SK-N-SH treated with all-trans-retinoic acid at 6 μM for 48 hours (cell line): Measurements from ENCODE around the gene DGKZ.

Source experiments
- ATAC-seq: fragments of 200-7000 bp; cut with Tn5 transposase; 3 replicates; pipeline ENCODE4 v1.9.1; 2020; ENCODE audit warnings: mild to moderate bottlenecking, moderate library complexity
- BACH2 ChIP-seq: fragments of 250-450 bp; sonication (Bioruptor Pico); IDR thresholded peaks from 2 replicates; pipeline ENCODE4 v1.9.0; 2021; ENCODE audit warnings: mild to moderate bottlenecking, borderline replicate concordance
- ESRRG ChIP-seq: fragments of 250-450 bp; sonication (Bioruptor Pico); IDR thresholded peaks from 2 replicates; pipeline ENCODE4 v1.6.1; 2021; ENCODE audit warnings: mild to moderate bottlenecking
- ISL1 ChIP-seq: fragments of 250-450 bp; sonication (Bioruptor Pico); IDR thresholded peaks from 2 replicates; pipeline ENCODE4 v2.1.2; 2022; ENCODE audit warnings: mild to moderate bottlenecking, moderate library complexity
- OSR1 ChIP-seq: fragments of 250-450 bp; sonication (Bioruptor Pico); IDR thresholded peaks from 2 replicates; pipeline ENCODE4 v1.8.0; 2022; ENCODE audit warnings: moderate library complexity, mild to moderate bottlenecking, inconsistent platforms
- PPARA ChIP-seq: fragments of 250-450 bp; sonication (Bioruptor Pico); IDR thresholded peaks from 2 replicates; pipeline ENCODE4 v1.5.0; 2020; ENCODE audit warnings: mild to moderate bottlenecking, borderline replicate concordance
- RARB ChIP-seq: fragments of 250-450 bp; sonication (Bioruptor Pico); IDR thresholded peaks from 2 replicates; pipeline ENCODE4 v1.8.0; 2021; ENCODE audit warnings: mild to moderate bottlenecking, moderate library complexity
- SNAI2 ChIP-seq: fragments of 250-450 bp; sonication (Bioruptor Pico); IDR thresholded peaks from 2 replicates; pipeline ENCODE4 v1.5.0; 2020; ENCODE audit warnings: mild to moderate bottlenecking, moderate library complexity
- TCF4 ChIP-seq: fragments of 250-450 bp; sonication (Bioruptor Pico); IDR thresholded peaks from 2 replicates; pipeline ENCODE4 v1.8.0; 2021; ENCODE audit warnings: mild to moderate bottlenecking, moderate library complexity, borderline replicate concordance
- TOX ChIP-seq: fragments of 250-450 bp; sonication (Bioruptor Pico); IDR thresholded peaks from 2 replicates; pipeline ENCODE4 v1.8.0; 2021; ENCODE audit warnings: mild to moderate bottlenecking, moderate library complexity, borderline replicate concordance
- ZC3H10 ChIP-seq: fragments of 250-450 bp; sonication (Bioruptor Pico); IDR thresholded peaks from 2 replicates; pipeline ENCODE4 v1.5.1; 2021; ENCODE audit warnings: mild to moderate bottlenecking, moderate library complexity
- ZFP3 ChIP-seq: fragments of 250-450 bp; sonication (Bioruptor Pico); IDR thresholded peaks from 2 replicates; pipeline ENCODE4 v1.5.0; 2020; ENCODE audit warnings: mild to moderate bottlenecking, moderate library complexity
- ZFP30 ChIP-seq: fragments of 450-650 bp; formaldehyde crosslinking; IDR thresholded peaks from 2 replicates; pipeline ENCODE4 v1.5.0; 2022; ENCODE audit warnings: mild to moderate bottlenecking, moderate library complexity
- ZNF565 ChIP-seq: fragments of 450-650 bp; formaldehyde crosslinking; conservative IDR thresholded peaks from 2 replicates; pipeline ENCODE4 v1.5.0; 2020; ENCODE audit warnings: low read depth, mild to moderate bottlenecking, moderate library complexity
- ZNF70 ChIP-seq: fragments of 450-650 bp; formaldehyde crosslinking; IDR thresholded peaks from 2 replicates; pipeline ENCODE4 v1.5.0; 2020; ENCODE audit warnings: mild to moderate bottlenecking, moderate library complexity
- TF ChIP-seq, protein P1 (sequence below): fragments of 250-450 bp; sonication (Bioruptor Pico); IDR thresholded peaks from 2 replicates; pipeline ENCODE4 v1.5.0; 2020; ENCODE audit warnings: mild to moderate bottlenecking, moderate library complexity
- TF ChIP-seq, protein P2 (sequence below): fragments of 250-450 bp; sonication (Bioruptor Pico); IDR thresholded peaks from 2 replicates; pipeline ENCODE4 v1.5.1; 2020; ENCODE audit warnings: low read depth, mild to moderate bottlenecking, moderate library complexity
- TF ChIP-seq, protein P3 (sequence below): fragments of 250-450 bp; sonication (Bioruptor Pico); IDR thresholded peaks from 2 replicates; pipeline ENCODE4 v1.5.1; 2021; ENCODE audit warnings: mild to moderate bottlenecking, moderate library complexity
- TF ChIP-seq, protein P4 (sequence below): fragments of 250-450 bp; sonication (Bioruptor Pico); IDR thresholded peaks from 2 replicates; pipeline ENCODE4 v1.8.0; 2021; ENCODE audit warnings: low read depth, mild to moderate bottlenecking, moderate library complexity, borderline replicate concordance
- TF ChIP-seq, protein P5 (sequence below): fragments of 250-450 bp; sonication (Bioruptor Pico); IDR thresholded peaks from 2 replicates; pipeline ENCODE4 v1.8.0; 2020; ENCODE audit warnings: mild to moderate bottlenecking, moderate library complexity, borderline replicate concordance

The DGKZ gene

DNA sequence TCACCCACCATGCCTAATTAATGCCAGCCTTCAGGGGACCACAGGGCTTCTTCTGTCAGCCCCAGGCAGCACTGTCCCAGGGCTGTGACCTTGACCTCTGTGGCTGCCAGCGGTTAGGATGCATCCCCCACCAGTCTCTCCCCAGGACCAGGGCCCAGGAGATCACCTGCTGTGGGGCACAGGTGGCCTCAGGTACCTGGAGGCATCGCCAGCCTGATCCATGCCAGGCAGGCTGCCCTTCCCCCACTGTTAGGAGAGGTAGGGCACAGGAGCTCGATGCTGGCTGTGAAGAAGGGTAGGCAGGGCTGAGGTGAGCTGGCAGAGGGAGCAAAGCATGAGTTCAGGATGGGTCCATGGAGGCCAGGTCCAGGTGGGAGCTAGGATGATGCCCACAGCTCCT lies 17.5 kb downstream of the DGKZ start:
- no peak for TF ChIP-seq ZC3H10
- no peak for TF ChIP-seq ZNF565 (CRISPR knock-in tag)
- no peak for TF ChIP-seq TCF4 (CRISPR knock-in tag)
- TF ChIP-seq, protein P1, sequence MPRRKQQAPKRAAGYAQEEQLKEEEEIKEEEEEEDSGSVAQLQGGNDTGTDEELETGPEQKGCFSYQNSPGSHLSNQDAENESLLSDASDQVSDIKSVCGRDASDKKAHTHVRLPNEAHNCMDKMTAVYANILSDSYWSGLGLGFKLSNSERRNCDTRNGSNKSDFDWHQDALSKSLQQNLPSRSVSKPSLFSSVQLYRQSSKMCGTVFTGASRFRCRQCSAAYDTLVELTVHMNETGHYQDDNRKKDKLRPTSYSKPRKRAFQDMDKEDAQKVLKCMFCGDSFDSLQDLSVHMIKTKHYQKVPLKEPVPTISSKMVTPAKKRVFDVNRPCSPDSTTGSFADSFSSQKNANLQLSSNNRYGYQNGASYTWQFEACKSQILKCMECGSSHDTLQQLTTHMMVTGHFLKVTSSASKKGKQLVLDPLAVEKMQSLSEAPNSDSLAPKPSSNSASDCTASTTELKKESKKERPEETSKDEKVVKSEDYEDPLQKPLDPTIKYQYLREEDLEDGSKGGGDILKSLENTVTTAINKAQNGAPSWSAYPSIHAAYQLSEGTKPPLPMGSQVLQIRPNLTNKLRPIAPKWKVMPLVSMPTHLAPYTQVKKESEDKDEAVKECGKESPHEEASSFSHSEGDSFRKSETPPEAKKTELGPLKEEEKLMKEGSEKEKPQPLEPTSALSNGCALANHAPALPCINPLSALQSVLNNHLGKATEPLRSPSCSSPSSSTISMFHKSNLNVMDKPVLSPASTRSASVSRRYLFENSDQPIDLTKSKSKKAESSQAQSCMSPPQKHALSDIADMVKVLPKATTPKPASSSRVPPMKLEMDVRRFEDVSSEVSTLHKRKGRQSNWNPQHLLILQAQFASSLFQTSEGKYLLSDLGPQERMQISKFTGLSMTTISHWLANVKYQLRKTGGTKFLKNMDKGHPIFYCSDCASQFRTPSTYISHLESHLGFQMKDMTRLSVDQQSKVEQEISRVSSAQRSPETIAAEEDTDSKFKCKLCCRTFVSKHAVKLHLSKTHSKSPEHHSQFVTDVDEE: no peak
- TF ChIP-seq ISL1 (CRISPR knock-in tag): no peak
- TF ChIP-seq ESRRG (CRISPR knock-in tag): no peak
- TF ChIP-seq OSR1 (CRISPR knock-in tag): no peak
- TF ChIP-seq, protein P2, sequence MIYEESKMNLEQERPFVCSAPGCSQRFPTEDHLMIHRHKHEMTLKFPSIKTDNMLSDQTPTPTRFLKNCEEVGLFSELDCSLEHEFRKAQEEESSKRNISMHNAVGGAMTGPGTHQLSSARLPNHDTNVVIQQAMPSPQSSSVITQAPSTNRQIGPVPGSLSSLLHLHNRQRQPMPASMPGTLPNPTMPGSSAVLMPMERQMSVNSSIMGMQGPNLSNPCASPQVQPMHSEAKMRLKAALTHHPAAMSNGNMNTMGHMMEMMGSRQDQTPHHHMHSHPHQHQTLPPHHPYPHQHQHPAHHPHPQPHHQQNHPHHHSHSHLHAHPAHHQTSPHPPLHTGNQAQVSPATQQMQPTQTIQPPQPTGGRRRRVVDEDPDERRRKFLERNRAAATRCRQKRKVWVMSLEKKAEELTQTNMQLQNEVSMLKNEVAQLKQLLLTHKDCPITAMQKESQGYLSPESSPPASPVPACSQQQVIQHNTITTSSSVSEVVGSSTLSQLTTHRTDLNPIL (CRISPR knock-in tag): no peak
- TF ChIP-seq SNAI2 (CRISPR knock-in tag): no peak
- TF ChIP-seq BACH2 (CRISPR knock-in tag): no peak
- TF ChIP-seq RARB (CRISPR knock-in tag): no peak
- TF ChIP-seq, protein P3, sequence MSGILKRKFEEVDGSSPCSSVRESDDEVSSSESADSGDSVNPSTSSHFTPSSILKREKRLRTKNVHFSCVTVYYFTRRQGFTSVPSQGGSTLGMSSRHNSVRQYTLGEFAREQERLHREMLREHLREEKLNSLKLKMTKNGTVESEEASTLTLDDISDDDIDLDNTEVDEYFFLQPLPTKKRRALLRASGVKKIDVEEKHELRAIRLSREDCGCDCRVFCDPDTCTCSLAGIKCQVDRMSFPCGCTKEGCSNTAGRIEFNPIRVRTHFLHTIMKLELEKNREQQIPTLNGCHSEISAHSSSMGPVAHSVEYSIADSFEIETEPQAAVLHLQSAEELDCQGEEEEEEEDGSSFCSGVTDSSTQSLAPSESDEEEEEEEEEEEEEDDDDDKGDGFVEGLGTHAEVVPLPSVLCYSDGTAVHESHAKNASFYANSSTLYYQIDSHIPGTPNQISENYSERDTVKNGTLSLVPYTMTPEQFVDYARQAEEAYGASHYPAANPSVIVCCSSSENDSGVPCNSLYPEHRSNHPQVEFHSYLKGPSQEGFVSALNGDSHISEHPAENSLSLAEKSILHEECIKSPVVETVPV (CRISPR knock-in tag): no peak
- TF ChIP-seq, protein P4, sequence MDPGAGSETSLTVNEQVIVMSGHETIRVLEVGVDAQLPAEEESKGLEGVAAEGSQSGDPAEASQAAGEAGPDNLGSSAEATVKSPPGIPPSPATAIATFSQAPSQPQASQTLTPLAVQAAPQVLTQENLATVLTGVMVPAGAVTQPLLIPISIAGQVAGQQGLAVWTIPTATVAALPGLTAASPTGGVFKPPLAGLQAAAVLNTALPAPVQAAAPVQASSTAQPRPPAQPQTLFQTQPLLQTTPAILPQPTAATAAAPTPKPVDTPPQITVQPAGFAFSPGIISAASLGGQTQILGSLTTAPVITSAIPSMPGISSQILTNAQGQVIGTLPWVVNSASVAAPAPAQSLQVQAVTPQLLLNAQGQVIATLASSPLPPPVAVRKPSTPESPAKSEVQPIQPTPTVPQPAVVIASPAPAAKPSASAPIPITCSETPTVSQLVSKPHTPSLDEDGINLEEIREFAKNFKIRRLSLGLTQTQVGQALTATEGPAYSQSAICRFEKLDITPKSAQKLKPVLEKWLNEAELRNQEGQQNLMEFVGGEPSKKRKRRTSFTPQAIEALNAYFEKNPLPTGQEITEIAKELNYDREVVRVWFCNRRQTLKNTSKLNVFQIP (CRISPR knock-in tag): no peak
- no peak for TF ChIP-seq ZFP3 (CRISPR knock-in tag)
- TF ChIP-seq PPARA (CRISPR knock-in tag): no peak
- TF ChIP-seq, protein P5, sequence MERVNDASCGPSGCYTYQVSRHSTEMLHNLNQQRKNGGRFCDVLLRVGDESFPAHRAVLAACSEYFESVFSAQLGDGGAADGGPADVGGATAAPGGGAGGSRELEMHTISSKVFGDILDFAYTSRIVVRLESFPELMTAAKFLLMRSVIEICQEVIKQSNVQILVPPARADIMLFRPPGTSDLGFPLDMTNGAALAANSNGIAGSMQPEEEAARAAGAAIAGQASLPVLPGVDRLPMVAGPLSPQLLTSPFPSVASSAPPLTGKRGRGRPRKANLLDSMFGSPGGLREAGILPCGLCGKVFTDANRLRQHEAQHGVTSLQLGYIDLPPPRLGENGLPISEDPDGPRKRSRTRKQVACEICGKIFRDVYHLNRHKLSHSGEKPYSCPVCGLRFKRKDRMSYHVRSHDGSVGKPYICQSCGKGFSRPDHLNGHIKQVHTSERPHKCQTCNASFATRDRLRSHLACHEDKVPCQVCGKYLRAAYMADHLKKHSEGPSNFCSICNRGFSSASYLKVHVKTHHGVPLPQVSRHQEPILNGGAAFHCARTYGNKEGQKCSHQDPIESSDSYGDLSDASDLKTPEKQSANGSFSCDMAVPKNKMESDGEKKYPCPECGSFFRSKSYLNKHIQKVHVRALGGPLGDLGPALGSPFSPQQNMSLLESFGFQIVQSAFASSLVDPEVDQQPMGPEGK (CRISPR knock-in tag): no peak
- TF ChIP-seq TOX (CRISPR knock-in tag): no peak
- no peak for ATAC-seq

DNA sequence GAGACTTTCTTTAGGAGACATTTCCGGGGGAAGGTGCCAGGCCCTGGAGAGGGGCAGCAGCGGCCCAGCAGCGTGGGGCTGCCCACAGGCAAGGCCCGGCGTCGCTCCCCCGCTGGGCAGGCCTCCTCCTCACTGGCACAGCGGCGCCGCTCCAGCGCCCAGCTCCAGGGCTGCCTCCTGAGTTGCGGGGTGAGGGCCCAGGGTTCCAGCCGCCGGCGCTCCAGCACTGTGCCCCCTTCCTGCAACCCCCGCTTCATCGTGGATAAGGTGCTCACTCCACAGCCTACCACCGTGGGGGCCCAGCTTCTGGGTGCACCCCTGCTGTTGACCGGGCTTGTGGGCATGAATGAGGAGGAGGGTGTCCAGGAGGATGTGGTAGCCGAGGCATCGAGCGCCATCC lies 19.0 kb downstream of the DGKZ start:
- TF ChIP-seq BACH2 (CRISPR knock-in tag): no peak
- no peak for TF ChIP-seq ISL1 (CRISPR knock-in tag)
- TF ChIP-seq, protein P1: no peak
- TF ChIP-seq ESRRG (CRISPR knock-in tag): no peak
- TF ChIP-seq, protein P3 (CRISPR knock-in tag): no peak
- TF ChIP-seq ZNF565 (CRISPR knock-in tag): no peak
- TF ChIP-seq SNAI2 (CRISPR knock-in tag): no peak
- no peak for TF ChIP-seq ZFP30 (CRISPR knock-in tag)
- TF ChIP-seq ZNF70 (CRISPR knock-in tag): no peak
- TF ChIP-seq, all 23 proteins: peak for 0
- no peak for ATAC-seq
